Naive thymus-derived CD4-positive, alpha-beta T cell (primary cell): ENCODE measurements around the gene HAO1. TPM values are rescaled to one million over a fixed set of nuclear protein-coding genes. Genes with fewer than 3 reads are reported as not detected.
"Not testable (repeated sequence)": the region's sequence is repeated elsewhere in the genome, so short reads cannot be mapped to it uniquely, and the experiment has no call there.

ENCODE experiments used
- ATAC-seq: fragments of 150-1000 bp; cut with Tn5 transposase; 2 replicates; pipeline ENCODE4 v1.10.0; 2021; ENCODE audit warnings: mild to moderate bottlenecking, moderate library complexity
- CTCF ChIA-PET: fragments of 350-600 bp; sonication (Branson Sonifier 250); formaldehyde crosslinking; loops from one replicate; lab custom pipeline; 2021; ENCODE audit warnings: antibody characterized with exemption; lab: Charles Lee
- POLR2A ChIA-PET: fragments of 350-600 bp; sonication (Branson Sonifier 250); formaldehyde crosslinking; loops from one replicate; lab custom pipeline; 2021; ENCODE audit warnings: antibody characterized with exemption, inconsistent platforms; lab: Charles Lee
- DNase-seq, 9 donors: peaks; one replicate each; pipeline versions ENCODE4 v3.0.0 to v3.0.0-alpha.2; 2020 to 2022; ENCODE audit warnings: mixed read lengths in 1 of 9
- H3K27ac ChIP-seq: one replicate; pipeline ENCODE4 v1.7.0; 2013; ENCODE audit warnings: mild to moderate bottlenecking, low read depth, low read length, moderate library complexity
- H3K27me3 ChIP-seq, 2 donors: one replicate each; pipeline ENCODE4 v1.7.0; 2013; ENCODE audit warnings: low read length in 2 of 2, mild to moderate bottlenecking in 2 of 2, moderate library complexity in 2 of 2; ENCODE audit not compliant: control insufficient read depth in 2 of 2, insufficient read depth in 2 of 2
- H3K36me3 ChIP-seq, 3 experiments: 1 replicate in 2 of 3; 2 replicates in 1 of 3; pipeline ENCODE4 v1.7.0; 2013; ENCODE audit warnings: low read length in 3 of 3, mild to moderate bottlenecking in 3 of 3, moderate library complexity in 1 of 3; ENCODE audit not compliant: insufficient read depth in 3 of 3, control insufficient read depth in 2 of 3
- H3K4me1 ChIP-seq, 2 donors: one replicate each; pipeline ENCODE4 v1.7.0; 2013; ENCODE audit warnings: low read length in 2 of 2, mild to moderate bottlenecking in 2 of 2, moderate library complexity in 1 of 2; ENCODE audit not compliant: control insufficient read depth in 2 of 2, insufficient read depth in 2 of 2
- H3K4me3 ChIP-seq: 2 replicates; pipeline ENCODE4 v1.7.0; 2013; ENCODE audit warnings: mild to moderate bottlenecking, low read length
- H3K9me3 ChIP-seq, 3 experiments: 1 replicate in 2 of 3; 2 replicates in 1 of 3; pipeline ENCODE4 v1.7.0; 2013; ENCODE audit warnings: low read length in 3 of 3; ENCODE audit not compliant: control insufficient read depth in 2 of 3
- H3K27ac Mint-ChIP-seq, 9 donors: one replicate each; pipeline ENCODE4 v1.8.0; 2020 to 2022; ENCODE audit warnings: mixed read lengths in 9 of 9, mild to moderate bottlenecking in 8 of 9, moderate library complexity in 5 of 9, inconsistent platforms in 2 of 9
- H3K27me3 Mint-ChIP-seq, 5 donors: one replicate each; pipeline ENCODE4 v1.8.0; 2021 to 2022; ENCODE audit warnings: mixed read lengths in 5 of 5, mild to moderate bottlenecking in 1 of 5
- H3K36me3 Mint-ChIP-seq, 5 donors: one replicate each; pipeline ENCODE4 v1.8.0; 2020 to 2022; ENCODE audit warnings: mixed read lengths in 5 of 5, mild to moderate bottlenecking in 3 of 5, inconsistent platforms in 1 of 5
- H3K4me1 Mint-ChIP-seq, 7 donors: one replicate each; pipeline ENCODE4 v1.8.0; 2020 to 2022; ENCODE audit warnings: mixed read lengths in 7 of 7, mild to moderate bottlenecking in 3 of 7, inconsistent platforms in 1 of 7
- H3K4me3 Mint-ChIP-seq, 10 donors: one replicate each; pipeline ENCODE4 v1.8.0; 2020 to 2022; ENCODE audit warnings: mild to moderate bottlenecking in 10 of 10, mixed read lengths in 10 of 10, moderate library complexity in 6 of 10, inconsistent platforms in 2 of 10
- H3K9me3 Mint-ChIP-seq, 11 donors: one replicate each; pipeline ENCODE4 v1.8.0; 2020 to 2022; ENCODE audit warnings: mixed read lengths in 11 of 11, mild to moderate bottlenecking in 4 of 11, inconsistent platforms in 1 of 11, moderate library complexity in 1 of 11
- intact Hi-C, 2 donors: fragments of 100-400 bp; cut with micrococcal nuclease; formaldehyde crosslinking; loops; one replicate each; pipeline ENCODE4 v1.15.1; 2023
- polyA plus RNA-seq, 2 donors: library from polyadenylated mRNA; unstranded; fragments of 300-500 nt; fragmentation: Illumina TruSeq; gene quantifications; one replicate each; pipeline ENCODE4 v1.2.3, GENCODE V29; 2021
- total RNA-seq, 6 experiments: library from RNA in 5 of 6; stranded (reverse) in 5 of 6; gene quantifications; 1 replicate in 5 of 6; 2 replicates in 1 of 6; pipeline ENCODE4 v1.2.3 and lab custom pipeline; 2021 to 2026

Gene HAO1
- total and polyA plus RNA-seq, 7 experiments from 2014 or later, result not detected

GRCh38 chr20:7959484-7959883 is 19.2 kb upstream of the HAO1 start:
- H3K36me3 ChIP-seq, result no peaks in the 10 kb centered on the region
- CTCF ChIA-PET, result no interaction called here
- Mint-ChIP-seq H3K27ac (no peak overlapping the region), H3K9me3 (peaks cover 0 to 20% (median 7%) of the 10 kb centered on the region in 11 donors), H3K4me3 (no peak overlapping the region), H3K27me3 (peaks cover 0 to 52% (median 23%) of the 10 kb centered on the region in 5 donors), H3K4me1 (no peaks in the 10 kb centered on the region), H3K36me3 (peaks cover 0 to 16% (median 0%) of the 10 kb centered on the region in 5 donors)
- no peaks in the 10 kb centered on the region for H3K4me1 ChIP-seq
- intact Hi-C loops, result no loop called here
- no peaks in the 10 kb centered on the region for H3K27me3 ChIP-seq
- H3K4me3 ChIP-seq, result no peak overlapping the region
- H3K27ac ChIP-seq, result no peak overlapping the region
- ATAC-seq (no peak), DNase-seq (no peak)
- POLR2A ChIA-PET, result no interaction called here
- no peaks in the 10 kb centered on the region for H3K9me3 ChIP-seq

- Mint-ChIP-seq H3K27me3 (peaks cover 0 to 45% (median 34%) of the 10 kb centered on the region in 5 donors), H3K36me3 (peaks cover 0 to 16% (median 4%) of the 10 kb centered on the region in 5 donors)
Observed at GRCh38 chr20:7956561-7956960, 16.3 kb upstream of the HAO1 start.

GRCh38 chr20:7950387-7950786 is 10.1 kb upstream of the HAO1 start:
- ChIA-PET POLR2A (no interaction called here), CTCF (no interaction called here)
- H3K4me3 ChIP-seq, result no peak overlapping the region
- H3K4me1 ChIP-seq, result no peaks in the 10 kb centered on the region
- Mint-ChIP-seq H3K4me3 (no peak overlapping the region), H3K4me1 (no peaks in the 10 kb centered on the region), H3K27ac (no peak overlapping the region), H3K36me3 (peaks cover 0 to 4% (median 0%) of the 10 kb centered on the region in 5 donors), H3K27me3 (peaks cover 0 to 31% (median 15%) of the 10 kb centered on the region in 5 donors), H3K9me3 (peaks cover 0 to 51% (median 10%) of the 10 kb centered on the region in 11 donors)
- DNase-seq, result no peak
- H3K27me3 ChIP-seq, result no peaks in the 10 kb centered on the region
- intact Hi-C loops, result no loop called here
- ATAC-seq, result no peak
- no peak overlapping the region for H3K27ac ChIP-seq
- no peaks in the 10 kb centered on the region for H3K36me3 ChIP-seq
- no peaks in the 10 kb centered on the region for H3K9me3 ChIP-seq

More at GRCh38 chr20:7956561-7956960, 16.3 kb upstream of the HAO1 start:
- DNase-seq, H3K9me3 ChIP-seq, H3K27me3 ChIP-seq, H3K4me3 ChIP-seq, H3K4me1 ChIP-seq, ATAC-seq, POLR2A ChIA-PET, H3K4me3 Mint-ChIP-seq, H3K36me3 ChIP-seq, H3K4me1 Mint-ChIP-seq, intact Hi-C loops, H3K27ac ChIP-seq, CTCF ChIA-PET, H3K27ac Mint-ChIP-seq: not testable (repeated sequence)
- H3K9me3 Mint-ChIP-seq, result peaks cover 4 to 34% (median 12%) of the 10 kb centered on the region in 11 donors

GRCh38 chr20:7943891-7944290 is 3.6 kb upstream of the HAO1 start:
- Histone ChIP-seq H3K4me3 (no peak overlapping the region), H3K27ac (no peak overlapping the region), H3K27me3 (no peaks in the 10 kb centered on the region), H3K9me3 (no peaks in the 10 kb centered on the region), H3K36me3 (no peaks in the 10 kb centered on the region), H3K4me1 (no peaks in the 10 kb centered on the region)
- no peaks in the 10 kb centered on the region for H3K4me1 Mint-ChIP-seq
- no peak overlapping the region for H3K4me3 Mint-ChIP-seq
- H3K27me3 Mint-ChIP-seq, result peaks cover 2 to 11% (median 5%) of the 10 kb centered on the region in 5 donors
- intact Hi-C loops, result no loop called here
- ATAC-seq (no peak), DNase-seq (no peak)
- H3K9me3 Mint-ChIP-seq, result peaks cover 0 to 15% (median 4%) of the 10 kb centered on the region in 11 donors
- H3K36me3 Mint-ChIP-seq, result no peaks in the 10 kb centered on the region
- CTCF ChIA-PET, result interaction anchor here (0.7 kb wide), 1 partner anchor 10 kb away, joined by 3 read pairs; no protein-coding TSS in a partner anchor
- no peak overlapping the region for H3K27ac Mint-ChIP-seq
- POLR2A ChIA-PET, result no interaction called here

GRCh38 chr20:7939663-7940062 is 595 bp downstream of the HAO1 start:
- intact Hi-C loops, result loop anchor here in 1 of 2 donors (10.0 kb wide), 1 partner anchor 365 kb away; no protein-coding TSS in a partner anchor
- no peaks in the 10 kb centered on the region for H3K9me3 ChIP-seq
- ChIA-PET CTCF (no interaction called here), POLR2A (no interaction called here)
- H3K36me3 Mint-ChIP-seq, result no peaks in the 10 kb centered on the region
- no peak overlapping the region for H3K4me3 Mint-ChIP-seq
- DNase-seq (no peak), ATAC-seq (no peak)
- H3K4me3 ChIP-seq, result no peak overlapping the region
- no peaks in the 10 kb centered on the region for H3K27me3 ChIP-seq
- peaks cover 8 to 27% (median 17%) of the 10 kb centered on the region in 5 donors for H3K27me3 Mint-ChIP-seq
- H3K4me1 Mint-ChIP-seq, result peaks cover 0 to 2% (median 0%) of the 10 kb centered on the region in 7 donors
- H3K27ac ChIP-seq, result no peak overlapping the region
- H3K4me1 ChIP-seq, result no peaks in the 10 kb centered on the region
- H3K9me3 Mint-ChIP-seq, result no peaks in the 10 kb centered on the region
- no peaks in the 10 kb centered on the region for H3K36me3 ChIP-seq
- no peak overlapping the region for H3K27ac Mint-ChIP-seq

- peaks cover 0 to 2% (median 0%) of the 10 kb centered on the region in 7 donors for H3K4me1 Mint-ChIP-seq
- no peak for DNase-seq
- ATAC-seq, result no peak
- H3K4me3 ChIP-seq, result no peak overlapping the region
- peaks cover 0 to 5% of the 10 kb centered on the region in 2 donors for H3K27me3 ChIP-seq
- H3K27ac Mint-ChIP-seq, result no peak overlapping the region
- no peaks in the 10 kb centered on the region for H3K9me3 Mint-ChIP-seq
- no peaks in the 10 kb centered on the region for H3K36me3 Mint-ChIP-seq
- POLR2A ChIA-PET, result no interaction called here
- H3K27me3 Mint-ChIP-seq, result peaks cover 8 to 27% (median 18%) of the 10 kb centered on the region in 5 donors
- H3K27ac ChIP-seq, result no peak overlapping the region
- H3K36me3 ChIP-seq, result no peaks in the 10 kb centered on the region
- intact Hi-C loops, result loop anchor here in 1 of 2 donors (10.0 kb wide), 1 partner anchor 367 kb away; no protein-coding TSS in a partner anchor
- H3K4me1 ChIP-seq, result no peaks in the 10 kb centered on the region
- H3K4me3 Mint-ChIP-seq, result no peak overlapping the region
- CTCF ChIA-PET, result interaction anchor here (3.4 kb wide), 1 partner anchor 784 kb away, joined by 16 read pairs; no protein-coding TSS in a partner anchor
- no peaks in the 10 kb centered on the region for H3K9me3 ChIP-seq
Observed at GRCh38 chr20:7938058-7938457, 2.2 kb downstream of the HAO1 start.

- Mint-ChIP-seq H3K4me3 (no peak overlapping the region), H3K36me3 (no peaks in the 10 kb centered on the region), H3K27ac (no peak overlapping the region), H3K4me1 (peaks cover 0 to 2% (median 0%) of the 10 kb centered on the region in 7 donors), H3K27me3 (peaks cover 8 to 24% (median 18%) of the 10 kb centered on the region in 5 donors), H3K9me3 (no peaks in the 10 kb centered on the region)
- DNase-seq (no peak), ATAC-seq (no peak)
- no peaks in the 10 kb centered on the region for H3K9me3 ChIP-seq
- no peak overlapping the region for H3K27ac ChIP-seq
- POLR2A ChIA-PET, result no interaction called here
- intact Hi-C loops, result loop anchor here in 1 of 2 donors (10.0 kb wide), 1 partner anchor 367 kb away; no protein-coding TSS in a partner anchor
- peaks cover 0 to 5% of the 10 kb centered on the region in 2 donors for H3K27me3 ChIP-seq
- no peaks in the 10 kb centered on the region for H3K36me3 ChIP-seq
- CTCF ChIA-PET, result interaction anchor here (3.4 kb wide), 1 partner anchor 785 kb away, joined by 16 read pairs; no protein-coding TSS in a partner anchor
- H3K4me3 ChIP-seq, result no peak overlapping the region
- no peaks in the 10 kb centered on the region for H3K4me1 ChIP-seq
Observed at GRCh38 chr20:7937328-7937727, 2.9 kb downstream of the HAO1 start.
